ENCODE data around the gene PTAFR. TPM values are rescaled to one million over a fixed set of nuclear protein-coding genes. Genes with fewer than 3 reads are reported as not detected.
"Not testable (repeated sequence)": the region's sequence is repeated elsewhere in the genome, so short reads cannot be mapped to it uniquely, and the experiment has no call there.

The PTAFR gene
- total RNA-seq, 1 experiment from 2014 or later = 0.09 TPM

GRCh38 chr1:28141685-28142084, 34.8 kb downstream of the PTAFR start:
- no peak overlapping the region for H3K4me3 ChIP-seq (ENCODE audit: low read depth, low read length, poor library complexity, severe bottlenecking)
- ChIA-PET POLR2A (ENCODE audit: low non-redundant PET) (no interaction called here), CTCF (no interaction called here)
- intact Hi-C loops (cut with micrococcal nuclease; ENCODE audit: unreplicated experiment) = no loop called here
- no peaks in the 10 kb centered on the region for H3K9me3 ChIP-seq (ENCODE audit: low read depth, low read length, poor library complexity, severe bottlenecking)
- no peaks in the 10 kb centered on the region for H3K4me1 ChIP-seq (ENCODE audit: insufficient read depth, low read length, poor library complexity, severe bottlenecking)
- no peak for TF ChIP-seq CTCF (conservative IDR thresholded peaks at IDR 0.05; ENCODE audit: low read depth, low read length)
- no peak for TF ChIP-seq EZH2 (IDR thresholded peaks at IDR 0.05; ENCODE audit: borderline replicate concordance, low read depth, low read length, poor library complexity, severe bottlenecking)
- no peaks in the 10 kb centered on the region for H3K27me3 ChIP-seq (replicated peaks; ENCODE audit: insufficient read depth, low read depth, low read length, poor library complexity)
- H3K36me3 ChIP-seq (ENCODE audit: insufficient read depth, low read length, poor library complexity, severe bottlenecking) = no peaks in the 10 kb centered on the region
- no TSS peak for BruUV-seq (replicated peaks)
- DNase-seq (ENCODE audit: low spot score) = no peak
- no peak overlapping the region for H3K27ac ChIP-seq (ENCODE audit: low read depth, low read length, poor library complexity, severe bottlenecking)

- H3K4me1 ChIP-seq (ENCODE audit: insufficient read depth, low read length, poor library complexity, severe bottlenecking); H3K9me3 ChIP-seq (ENCODE audit: low read depth, low read length, poor library complexity, severe bottlenecking); H3K27ac ChIP-seq (ENCODE audit: low read depth, low read length, poor library complexity, severe bottlenecking); DNase-seq (ENCODE audit: low spot score); BruUV-seq (replicated peaks); H3K4me3 ChIP-seq (ENCODE audit: low read depth, low read length, poor library complexity, severe bottlenecking); intact Hi-C loops (cut with micrococcal nuclease; ENCODE audit: unreplicated experiment); CTCF ChIA-PET; H3K27me3 ChIP-seq (replicated peaks; ENCODE audit: insufficient read depth, low read depth, low read length, poor library complexity); H3K36me3 ChIP-seq (ENCODE audit: insufficient read depth, low read length, poor library complexity, severe bottlenecking); POLR2A ChIA-PET (ENCODE audit: low non-redundant PET): not testable (repeated sequence)
These were observed 36.6 kb downstream of the PTAFR start for GRCh38 chr1:28139866-28140265.

- no peak for TF ChIP-seq CTCF (conservative IDR thresholded peaks at IDR 0.05; ENCODE audit: low read depth, low read length)
- TF ChIP-seq EZH2 (IDR thresholded peaks at IDR 0.05; ENCODE audit: borderline replicate concordance, low read depth, low read length, poor library complexity, severe bottlenecking) = no peak
- ChIA-PET CTCF (no interaction called here), POLR2A (ENCODE audit: low non-redundant PET) (no interaction called here)
- no TSS peak for BruUV-seq (replicated peaks)
- Histone ChIP-seq H3K36me3 (ENCODE audit: insufficient read depth, low read length, poor library complexity, severe bottlenecking) (no peaks in the 10 kb centered on the region), H3K27me3 (replicated peaks; ENCODE audit: insufficient read depth, low read depth, low read length, poor library complexity) (no peaks in the 10 kb centered on the region), H3K4me1 (ENCODE audit: insufficient read depth, low read length, poor library complexity, severe bottlenecking) (no peaks in the 10 kb centered on the region), H3K27ac (ENCODE audit: low read depth, low read length, poor library complexity, severe bottlenecking) (no peak overlapping the region), H3K9me3 (ENCODE audit: low read depth, low read length, poor library complexity, severe bottlenecking) (no peaks in the 10 kb centered on the region), H3K4me3 (ENCODE audit: low read depth, low read length, poor library complexity, severe bottlenecking) (no peak overlapping the region)
- DNase-seq (ENCODE audit: low spot score) = no peak
- intact Hi-C loops (cut with micrococcal nuclease; ENCODE audit: unreplicated experiment) = no loop called here
These were observed 37.3 kb downstream of the PTAFR start for GRCh38 chr1:28139025-28139712.

- Histone ChIP-seq H3K27me3 (replicated peaks; ENCODE audit: insufficient read depth, low read depth, low read length, poor library complexity) (no peaks in the 10 kb centered on the region), H3K9me3 (ENCODE audit: low read depth, low read length, poor library complexity, severe bottlenecking) (no peaks in the 10 kb centered on the region), H3K4me3 (ENCODE audit: low read depth, low read length, poor library complexity, severe bottlenecking) (no peak overlapping the region), H3K36me3 (ENCODE audit: insufficient read depth, low read length, poor library complexity, severe bottlenecking) (no peaks in the 10 kb centered on the region), H3K4me1 (ENCODE audit: insufficient read depth, low read length, poor library complexity, severe bottlenecking) (no peaks in the 10 kb centered on the region), H3K27ac (ENCODE audit: low read depth, low read length, poor library complexity, severe bottlenecking) (no peak overlapping the region)
- TF ChIP-seq EZH2 (IDR thresholded peaks at IDR 0.05; ENCODE audit: borderline replicate concordance, low read depth, low read length, poor library complexity, severe bottlenecking) (no peak), CTCF (conservative IDR thresholded peaks at IDR 0.05; ENCODE audit: low read depth, low read length) (no peak)
- ChIA-PET POLR2A (ENCODE audit: low non-redundant PET) (no interaction called here), CTCF (no interaction called here)
- no peak for DNase-seq (ENCODE audit: low spot score)
- intact Hi-C loops (cut with micrococcal nuclease; ENCODE audit: unreplicated experiment) = no loop called here
- no TSS peak for BruUV-seq (replicated peaks)
These were observed 39.4 kb downstream of the PTAFR start for GRCh38 chr1:28136922-28137613.
